GM19023 (cell line): ENCODE data around the gene CD58.
"Not testable (repeated sequence)": the region's sequence is repeated elsewhere in the genome, so short reads cannot be mapped to it uniquely, and the experiment has no call there.

Experiments
- ATAC-seq: cut with Tn5 transposase; IDR thresholded peaks from one replicate; pipeline ENCODE4 v1.9.1; 2021; ENCODE audit warnings: mild to moderate bottlenecking, moderate library complexity; ENCODE audit not compliant: unreplicated experiment

The CD58 gene

GRCh38 chr1:116570358-116571214, at the start of gene CD58:
TSS of gene CD58 (minus strand) at chr1:116571026. CDS start at chr1:116570972, 54 bp downstream.
- ATAC-seq = peak; percentile 69

- ATAC-seq = not testable (repeated sequence)
Measured at GRCh38 chr1:116620392-116620791, 49.6 kb upstream of the CD58 start.

- ATAC-seq = not testable (repeated sequence)
Measured at GRCh38 chr1:116619106-116619505, 48.3 kb upstream of the CD58 start.

GRCh38 chr1:116617808-116618207, 47.0 kb upstream of the CD58 start:
- not testable (repeated sequence) for ATAC-seq

- not testable (repeated sequence) for ATAC-seq
Measured at GRCh38 chr1:116613825-116614224, 43.0 kb upstream of the CD58 start.

GRCh38 chr1:116609801-116610371, 39.1 kb upstream of the CD58 start:
- ATAC-seq = not testable (repeated sequence)

GRCh38 chr1:116608841-116609240, 38.0 kb upstream of the CD58 start:
- ATAC-seq = not testable (repeated sequence)

GRCh38 chr1:116608151-116608550, 37.3 kb upstream of the CD58 start:
- ATAC-seq = not testable (repeated sequence)

- not testable (repeated sequence) for ATAC-seq
Measured at GRCh38 chr1:116607463-116607862, 36.6 kb upstream of the CD58 start.

GRCh38 chr1:116606067-116606466, 35.2 kb upstream of the CD58 start:
- ATAC-seq = not testable (repeated sequence)

- ATAC-seq = no peak
Measured at GRCh38 chr1:116605315-116605714, 34.5 kb upstream of the CD58 start.

- not testable (repeated sequence) for ATAC-seq
Measured at GRCh38 chr1:116604408-116604807, 33.6 kb upstream of the CD58 start.

GRCh38 chr1:116603646-116604045, 32.8 kb upstream of the CD58 start:
- ATAC-seq = not testable (repeated sequence)

GRCh38 chr1:116599369-116599768, 28.5 kb upstream of the CD58 start:
- ATAC-seq = not testable (repeated sequence)

- not testable (repeated sequence) for ATAC-seq
Measured at GRCh38 chr1:116598420-116599036, 27.7 kb upstream of the CD58 start.

- peak; percentile 66 for ATAC-seq
Measured at GRCh38 chr1:116597388-116597787, 26.6 kb upstream of the CD58 start.

GRCh38 chr1:116596742-116597307, 26.0 kb upstream of the CD58 start:
- not testable (repeated sequence) for ATAC-seq

GRCh38 chr1:116595946-116596741, 25.3 kb upstream of the CD58 start:
- not testable (repeated sequence) for ATAC-seq

- not testable (repeated sequence) for ATAC-seq
Measured at GRCh38 chr1:116595065-116595840, 24.4 kb upstream of the CD58 start.

- ATAC-seq = not testable (repeated sequence)
Measured at GRCh38 chr1:116593977-116594376, 23.2 kb upstream of the CD58 start.
